Measurements from ENCODE around the gene OSGIN1.
A peak's percentile ranks its signal among the peaks of the same experiment; 100 is the strongest.

OSGIN1 gene

GRCh38 chr16:83968306-83968851 is 15.3 kb downstream of the OSGIN1 start:
- H3K27ac ChIP-seq = no peak overlapping the region; the same call in 1 of the 2 replicates
- peak; percentile 48; the same call in 1 of the 2 replicates for TF ChIP-seq CTCF (conservative IDR thresholded peaks at IDR 0.05)

- no peak for TF ChIP-seq CTCF (conservative IDR thresholded peaks at IDR 0.05)
- H3K27ac ChIP-seq = no peak overlapping the region; the same call in 1 of the 2 replicates
Measured at GRCh38 chr16:83968891-83969649, 16.0 kb downstream of the OSGIN1 start.

- H3K27ac ChIP-seq = no peak overlapping the region
- no peak for TF ChIP-seq CTCF (conservative IDR thresholded peaks at IDR 0.05)
Measured at GRCh38 chr16:83969771-83970429, 16.9 kb downstream of the OSGIN1 start.

GRCh38 chr16:83970430-83970815 is 17.4 kb downstream of the OSGIN1 start:
- no peak overlapping the region for H3K27ac ChIP-seq
- TF ChIP-seq CTCF (conservative IDR thresholded peaks at IDR 0.05) = no peak

GRCh38 chr16:83971165-83972130 is 18.4 kb downstream of the OSGIN1 start:
- no peak for TF ChIP-seq CTCF (conservative IDR thresholded peaks at IDR 0.05)
- no peak overlapping the region for H3K27ac ChIP-seq

GRCh38 chr16:83972256-83973008 is 19.4 kb downstream of the OSGIN1 start:
- no peak overlapping the region for H3K27ac ChIP-seq
- no peak for TF ChIP-seq CTCF (conservative IDR thresholded peaks at IDR 0.05)
